Hematopoietic multipotent progenitor cell treated with erythropoietin and hydrocortisone succinate and interleukin-3 and kit ligand, for 8 days (in vitro differentiated cells): Measurements from ENCODE around the gene WNK2.
"Not testable (repeated sequence)": the region's sequence is repeated elsewhere in the genome, so short reads cannot be mapped to it uniquely, and the experiment has no call there.

Source experiments
- DNase-seq: peaks from one replicate; pipeline ENCODE4 v3.0.0-alpha.2; 2015

Gene WNK2

GRCh38 chr9:93343663-93344062 lies 159.7 kb downstream of the WNK2 start:
- DNase-seq = no peak

- DNase-seq = no peak
These were observed 161.8 kb downstream of the WNK2 start for GRCh38 chr9:93345643-93346230.

GRCh38 chr9:93346231-93347112 lies 162.5 kb downstream of the WNK2 start:
- DNase-seq = no peak

- DNase-seq = not testable (repeated sequence)
These were observed 163.5 kb downstream of the WNK2 start for GRCh38 chr9:93347371-93347975.

- not testable (repeated sequence) for DNase-seq
These were observed 169.7 kb downstream of the WNK2 start for GRCh38 chr9:93353413-93354310.

GRCh38 chr9:93354451-93354850 lies 170.5 kb downstream of the WNK2 start:
- no peak for DNase-seq

GRCh38 chr9:93355827-93356226 lies 171.9 kb downstream of the WNK2 start:
- no peak for DNase-seq

GRCh38 chr9:93357649-93358048 lies 173.7 kb downstream of the WNK2 start:
- no peak for DNase-seq

GRCh38 chr9:93359907-93360306 lies 176.0 kb downstream of the WNK2 start:
- not testable (repeated sequence) for DNase-seq

GRCh38 chr9:93361995-93362394 lies 178.1 kb downstream of the WNK2 start:
- no peak for DNase-seq

GRCh38 chr9:93364734-93365426 lies 180.9 kb downstream of the WNK2 start:
- no peak for DNase-seq

GRCh38 chr9:93365427-93366118 lies 181.6 kb downstream of the WNK2 start:
- no peak for DNase-seq

GRCh38 chr9:93366119-93366447 lies 182.1 kb downstream of the WNK2 start:
- DNase-seq = no peak

GRCh38 chr9:93366486-93366885 lies 182.5 kb downstream of the WNK2 start:
- DNase-seq = not testable (repeated sequence)

GRCh38 chr9:93368437-93368836 lies 184.5 kb downstream of the WNK2 start:
- DNase-seq = no peak

GRCh38 chr9:93369686-93370085 lies 185.7 kb downstream of the WNK2 start:
- DNase-seq = no peak
